GM23248 (cell line): Measurements from ENCODE around the gene KIR2DL1.
"Not testable (repeated sequence)": the region's sequence is repeated elsewhere in the genome, so short reads cannot be mapped to it uniquely, and the experiment has no call there.

Source experiments
- EZH2 ChIP-seq: fragments of 200-600 bp; sonication (generic); IDR thresholded peaks from 2 replicates; pipeline ENCODE4 v1.6.1; 2018; ENCODE audit warnings: antibody characterized with exemption, mild to moderate bottlenecking; ENCODE audit not compliant: insufficient read depth, poor library complexity, severe bottlenecking
- EZH2phosphoT487 ChIP-seq: fragments of 200-600 bp; sonication (generic); IDR thresholded peaks from 2 replicates; pipeline ENCODE4 v1.6.1; 2018; ENCODE audit warnings: antibody characterized with exemption, moderate library complexity, mild to moderate bottlenecking, low read depth; ENCODE audit not compliant: insufficient read depth

DNA sequence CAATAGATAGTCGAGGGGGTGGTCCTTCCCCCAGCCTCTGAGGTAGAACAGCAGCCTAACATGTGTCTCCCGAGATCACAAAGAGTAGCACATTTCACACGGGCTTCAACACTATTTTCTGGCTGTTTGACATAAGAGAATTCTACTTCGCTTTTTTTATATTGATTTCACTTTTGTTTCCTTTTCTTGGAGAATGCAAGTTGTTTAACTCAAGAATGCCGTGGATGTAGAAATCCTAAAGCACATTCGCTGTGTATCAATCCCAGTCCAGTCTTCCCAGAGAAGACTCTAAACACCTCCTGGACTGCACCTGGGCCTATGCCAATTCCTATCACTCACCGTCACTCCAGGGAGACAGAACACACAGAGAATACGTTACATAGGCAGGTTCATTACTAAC, 58.5 kb downstream of the KIR2DL1 start:
- not testable (repeated sequence) for TF ChIP-seq EZH2, EZH2phosphoT487
